GM19452 (cell line): Measurements from ENCODE around the gene WFDC8.

ENCODE experiments used
- ATAC-seq: cut with Tn5 transposase; IDR thresholded peaks from one replicate; pipeline ENCODE4 v1.9.1; 2021; ENCODE audit not compliant: unreplicated experiment

The WFDC8 gene

DNA sequence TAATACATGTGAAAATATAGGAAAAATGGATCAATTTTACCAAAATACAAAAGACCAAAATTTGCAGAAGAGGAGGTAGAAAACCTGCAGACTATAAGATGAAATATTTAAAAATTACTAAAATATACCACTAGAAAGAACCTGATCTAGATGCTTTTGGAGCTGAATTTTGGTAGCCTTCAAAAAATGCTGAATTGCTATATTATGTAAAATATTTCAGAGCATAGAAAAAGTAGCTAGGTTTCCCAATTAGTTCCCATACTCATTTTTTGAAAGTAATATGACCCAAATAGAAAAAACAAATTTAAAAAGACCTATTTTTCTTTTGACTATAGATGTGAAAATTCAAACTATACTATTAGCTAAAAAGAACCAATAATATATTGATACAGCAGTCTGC, 28.3 kb downstream of the WFDC8 start:
- ATAC-seq = no peak

GRCh38 chr20:45548410-45548809, 30.7 kb downstream of the WFDC8 start:
- ATAC-seq = no peak

GRCh38 chr20:45547206-45547770, 31.8 kb downstream of the WFDC8 start, which contains the start of gene EPPIN:
Gene EPPIN, minus strand, starts transcription at chr20:45547401. Its CDS starts 44 bp downstream, at chr20:45547357.
- no peak for ATAC-seq

GRCh38 chr20:45545754-45546453, 33.2 kb downstream of the WFDC8 start:
- ATAC-seq = no peak

DNA sequence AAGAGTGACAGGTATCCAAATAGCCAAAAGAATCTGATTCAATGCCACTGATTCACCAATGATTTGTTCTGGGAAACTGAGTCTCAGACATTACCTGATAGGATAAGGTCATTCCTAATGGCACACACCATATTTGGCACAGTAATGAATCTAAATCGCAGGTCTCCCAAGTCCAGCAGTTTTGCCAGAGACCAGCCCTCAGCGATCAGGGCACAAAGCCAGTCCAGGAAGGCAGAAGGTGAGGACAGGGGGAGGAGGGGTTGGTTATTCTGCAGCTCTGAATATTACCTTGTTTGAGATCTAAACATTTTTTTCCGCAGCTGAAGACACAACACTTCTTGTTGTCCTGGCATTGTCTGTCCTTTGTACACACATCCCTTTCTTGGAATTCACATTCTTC, 33.7 kb downstream of the WFDC8 start:
- ATAC-seq = no peak

GRCh38 chr20:45539382-45539781, 39.7 kb downstream of the WFDC8 start, which contains the start of gene WFDC6:
Gene WFDC6, minus strand, starts transcription at chr20:45539482. Its CDS starts 75 bp downstream, at chr20:45539407.
- ATAC-seq = no peak

DNA sequence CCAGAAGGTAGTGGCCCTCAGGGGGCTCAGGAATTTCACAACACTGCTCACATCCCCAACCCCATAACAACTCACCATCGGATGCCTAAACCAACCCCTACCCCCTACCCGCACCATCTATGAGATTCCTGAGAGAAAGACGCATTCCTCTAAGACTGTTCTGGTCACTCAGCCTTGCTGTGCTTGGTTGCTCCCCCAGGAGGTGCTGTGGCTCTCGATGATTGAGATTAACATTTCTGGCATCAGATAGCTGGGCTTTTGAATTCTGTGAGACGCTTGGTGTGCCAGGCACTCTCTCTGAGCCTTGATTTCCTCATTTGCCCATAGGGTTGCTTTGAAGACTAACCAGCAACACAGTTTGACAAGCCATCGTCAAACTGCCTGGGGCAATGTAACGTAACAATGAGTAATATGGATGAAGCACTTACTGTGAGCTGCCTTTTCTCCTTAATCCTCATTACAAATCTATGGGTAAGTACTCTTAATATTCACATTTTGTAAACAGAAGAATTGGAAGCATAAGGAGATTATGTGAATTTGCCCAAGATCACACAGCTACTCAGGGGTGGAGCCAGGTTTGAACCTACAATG, 40.8 kb downstream of the WFDC8 start:
- no peak for ATAC-seq

DNA sequence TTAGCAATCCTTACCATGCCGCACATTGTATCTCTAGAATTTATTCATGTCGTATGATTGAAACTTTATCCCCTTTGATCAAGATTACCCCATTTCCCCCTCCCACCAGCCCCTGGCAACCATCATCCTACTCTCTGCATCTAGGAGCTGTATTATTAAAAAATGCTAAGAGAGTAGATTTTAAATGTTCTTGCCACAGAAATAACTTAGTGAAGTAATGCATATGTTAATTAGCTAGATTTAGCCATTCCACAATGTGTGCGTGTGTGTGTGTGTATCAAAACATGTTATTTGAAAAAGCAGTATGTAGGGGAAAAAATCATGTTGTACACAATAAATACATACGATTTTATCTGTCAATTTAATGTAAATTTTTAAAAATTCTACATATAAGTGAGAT, 51.8 kb downstream of the WFDC8 start:
- no peak for ATAC-seq

GRCh38 chr20:45523821-45524220, 55.3 kb downstream of the WFDC8 start:
- ATAC-seq = no peak

GRCh38 chr20:45518282-45518681, 60.8 kb downstream of the WFDC8 start:
- no peak for ATAC-seq

DNA sequence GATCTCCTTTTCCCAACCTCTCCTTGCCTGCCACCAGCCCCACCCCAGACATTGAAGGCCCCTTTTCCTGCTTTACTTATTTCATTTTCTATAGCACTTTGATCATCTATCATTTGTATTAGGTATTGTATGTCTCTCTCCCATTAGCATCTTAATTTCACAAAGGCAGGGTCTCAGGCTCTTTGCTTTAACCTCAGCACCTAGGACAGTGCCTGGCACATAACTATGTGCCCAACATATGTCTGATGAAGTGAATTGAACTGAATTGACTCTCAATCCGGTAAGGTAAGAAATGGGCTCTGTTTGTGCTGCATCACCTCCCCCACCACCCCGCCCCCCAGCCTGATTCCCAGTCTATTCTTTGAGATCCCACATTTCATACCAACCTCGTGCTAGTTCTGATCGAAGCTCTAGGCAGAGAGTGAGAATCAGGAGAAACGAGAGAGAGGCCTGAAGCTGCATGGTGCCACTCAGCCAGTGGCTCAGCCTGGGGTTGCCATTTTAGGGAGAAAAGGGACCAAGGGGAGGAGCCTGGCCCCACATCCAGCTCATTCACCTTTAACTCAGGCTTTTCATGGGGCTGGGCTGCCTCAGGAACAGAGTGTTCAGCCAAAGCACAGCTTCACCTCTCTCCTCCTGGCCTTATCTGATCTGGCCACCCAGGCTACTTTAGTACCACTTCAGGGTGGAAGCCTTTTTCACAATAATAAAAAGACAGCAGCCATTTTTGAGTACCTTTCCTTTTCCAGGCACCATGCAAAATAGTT, 63.8 kb downstream of the WFDC8 start, which contains the start of gene SPINT3:
Gene SPINT3 (minus strand): TSS at position 476 of the 767 bp plus-strand sequence. CDS start 14 bp downstream, at position 462.
- no peak for ATAC-seq

GRCh38 chr20:45510242-45510862, 68.7 kb downstream of the WFDC8 start:
- ATAC-seq = no peak

GRCh38 chr20:45509091-45509490, 70.0 kb downstream of the WFDC8 start:
- no peak for ATAC-seq

- no peak for ATAC-seq
Measured at GRCh38 chr20:45508068-45508886, 70.8 kb downstream of the WFDC8 start.

GRCh38 chr20:45507011-45507820, 71.9 kb downstream of the WFDC8 start:
- no peak for ATAC-seq

DNA sequence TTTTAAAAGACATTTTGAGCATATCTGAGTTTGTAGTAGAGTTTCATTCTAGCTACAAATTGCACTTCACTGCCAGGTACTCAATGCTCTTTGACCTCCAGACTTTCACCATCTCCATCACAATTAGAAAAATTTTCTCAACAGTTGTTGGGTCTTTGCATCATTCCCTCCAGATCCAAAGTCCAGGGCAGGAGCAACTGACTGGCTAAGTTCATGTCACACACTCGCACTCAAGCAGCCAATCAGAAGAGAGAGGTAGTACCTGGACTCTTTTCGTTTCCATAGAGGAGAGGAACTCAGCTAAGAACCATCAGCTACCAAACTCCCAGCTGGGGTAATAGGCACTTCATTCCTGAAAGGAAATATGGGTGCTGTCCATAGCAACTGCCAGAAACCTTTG, 72.7 kb downstream of the WFDC8 start:
- no peak for ATAC-seq

DNA sequence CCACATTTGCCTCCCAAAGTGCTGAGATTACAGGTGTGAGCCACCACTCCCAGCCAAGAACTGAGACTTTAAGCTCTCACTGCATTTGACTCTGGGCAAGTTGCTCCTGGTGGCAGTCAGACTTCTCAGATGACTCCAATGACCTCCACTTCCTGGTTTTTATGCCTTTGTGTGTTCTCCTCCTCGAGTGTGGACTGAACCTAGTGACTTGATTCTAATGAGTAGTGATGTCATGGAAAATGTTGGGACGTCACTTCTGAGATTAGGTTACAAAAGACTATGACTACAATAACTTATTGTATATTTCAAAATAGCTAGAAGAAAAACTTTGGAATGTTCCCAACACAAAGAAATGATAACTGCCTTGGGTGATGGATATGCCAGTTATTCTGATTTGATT, 75.7 kb downstream of the WFDC8 start:
- no peak for ATAC-seq

DNA sequence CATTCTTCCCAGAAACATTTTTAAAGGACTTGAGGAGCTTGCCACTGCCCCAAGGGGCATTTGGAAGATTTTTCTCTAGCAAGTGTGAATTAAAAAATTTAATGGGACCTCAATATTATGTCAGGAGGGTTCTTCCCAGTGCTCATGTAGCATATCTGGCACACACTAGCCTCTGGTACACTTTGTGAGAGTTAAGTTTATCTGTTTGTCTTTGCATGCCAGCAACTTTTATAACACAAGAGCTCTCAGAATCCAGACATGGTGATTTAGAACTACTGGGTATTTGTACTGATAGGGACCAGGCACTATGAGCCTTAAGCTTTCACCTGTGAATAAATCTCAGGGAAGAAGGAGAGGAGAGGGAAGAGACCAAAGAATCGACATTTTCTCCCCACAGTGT, 76.5 kb downstream of the WFDC8 start:
- ATAC-seq = no peak
